ENCODE measurements around the gene SLC25A25. TPM values are rescaled to one million over a fixed set of nuclear protein-coding genes. Genes with fewer than 3 reads are reported as not detected.
A peak's percentile ranks its signal among the peaks of the same experiment; 100 is the strongest.
"Not testable (repeated sequence)": the region's sequence is repeated elsewhere in the genome, so short reads cannot be mapped to it uniquely, and the experiment has no call there.

SLC25A25 gene
- total and polyA plus RNA-seq, 2 donors (not counting 3 experiments of a cell fraction or from before 2014, with no cell fraction given): 18.1 to 20.2 TPM

- Histone ChIP-seq H3K27ac (ENCODE audit: insufficient read depth, low read depth, low read length) (peak overlapping the region; percentile 4), H3K4me2 (ENCODE audit: insufficient read depth, low read length) (no peak overlapping the region), H3K36me3 (ENCODE audit: control insufficient read depth in 2 of 2, extremely low read depth in 1 of 2, insufficient read depth in 2 of 2, low read length in 2 of 2) (no peaks in the 10 kb centered on the region), H3K9ac (replicated peaks; ENCODE audit: extremely low read depth, insufficient read depth, low read length) (no peak overlapping the region), H3K9me3 (replicated peaks; ENCODE audit: control insufficient read depth, insufficient read depth, low read length) (no peaks in the 10 kb centered on the region), H4K20me1 (replicated peaks; ENCODE audit: control insufficient read depth, extremely low read depth, insufficient read depth, low read length) (no peaks in the 10 kb centered on the region), H3K79me2 (ENCODE audit: control insufficient read depth, insufficient read depth, low read length) (no peaks in the 10 kb centered on the region), H3K4me3 (replicated peaks in 1 of 3; ENCODE audit: insufficient read depth in 1 of 3, low read depth in 1 of 3, low read length in 3 of 3) (no peak overlapping the region), H3K27me3 (ENCODE audit: control insufficient read depth in 2 of 2, insufficient read depth in 2 of 2, low read length in 2 of 2) (no peaks in the 10 kb centered on the region), H2AFZ (ENCODE audit: low read depth, low read length) (no peak overlapping the region), H3K9me1 (replicated peaks; ENCODE audit: control insufficient read depth, extremely low read depth, insufficient read depth, low read length) (no peaks in the 10 kb centered on the region), H3K4me1 (ENCODE audit: control insufficient read depth, extremely low read depth, insufficient read depth, low read length) (peaks cover 13% of the 10 kb centered on the region)
- TF ChIP-seq POLR2A (IDR thresholded peaks at IDR 0.05; ENCODE audit: low read depth, low read length): no peak
- TF ChIP-seq GATA2 (IDR thresholded peaks at IDR 0.05; ENCODE audit: insufficient read depth, insufficient read length, low read depth, low read length): no peak
- TF ChIP-seq POLR2AphosphoS5 (IDR thresholded peaks at IDR 0.05; ENCODE audit: insufficient read depth, low read depth, low read length): peak; percentile 25
- POLR2A ChIA-PET: no interaction called here
- intact Hi-C loops (cut with micrococcal nuclease): no loop called here
- BruUV-seq (replicated peaks): no TSS peak
- FAIRE-seq: peak; percentile 48
- CTCF ChIA-PET: interaction anchor here (1.2 to 2.0 kb wide), 2 partner anchors 12 to 80 kb away, joined by 4 to 6 read pairs; no protein-coding TSS in a partner anchor
- peak; percentile 28 for DNase-seq (ENCODE audit: low read depth, low spot score)
- dilution Hi-C loops (cut with MboI; ENCODE audit: extremely low pct_ligation_motif_present, low sequenced_read_pairs): no loop called here
Measured at GRCh38 chr9:128022886-128023285, 45.1 kb upstream of the SLC25A25 start.

GRCh38 chr9:128023671-128024070 is 44.4 kb upstream of the SLC25A25 start:
- FAIRE-seq; BruUV-seq (replicated peaks); H4K20me1 ChIP-seq (replicated peaks; ENCODE audit: control insufficient read depth, extremely low read depth, insufficient read depth, low read length); H3K9ac ChIP-seq (replicated peaks; ENCODE audit: extremely low read depth, insufficient read depth, low read length); H3K4me2 ChIP-seq (ENCODE audit: insufficient read depth, low read length); POLR2A ChIA-PET; intact Hi-C loops (cut with micrococcal nuclease); H3K36me3 ChIP-seq (ENCODE audit: control insufficient read depth in 2 of 2, extremely low read depth in 1 of 2, insufficient read depth in 2 of 2, low read length in 2 of 2); H3K79me2 ChIP-seq (ENCODE audit: control insufficient read depth, insufficient read depth, low read length); H3K27me3 ChIP-seq (ENCODE audit: control insufficient read depth in 2 of 2, insufficient read depth in 2 of 2, low read length in 2 of 2); DNase-seq (ENCODE audit: low read depth, low spot score); H2AFZ ChIP-seq (ENCODE audit: low read depth, low read length); H3K9me3 ChIP-seq (replicated peaks; ENCODE audit: control insufficient read depth, insufficient read depth, low read length); H3K27ac ChIP-seq (ENCODE audit: insufficient read depth, low read depth, low read length); dilution Hi-C loops (cut with MboI; ENCODE audit: extremely low pct_ligation_motif_present, low sequenced_read_pairs); H3K9me1 ChIP-seq (replicated peaks; ENCODE audit: control insufficient read depth, extremely low read depth, insufficient read depth, low read length); H3K4me3 ChIP-seq (replicated peaks in 1 of 3; ENCODE audit: insufficient read depth in 1 of 3, low read depth in 1 of 3, low read length in 3 of 3): not testable (repeated sequence)
- H3K4me1 ChIP-seq (ENCODE audit: control insufficient read depth, extremely low read depth, insufficient read depth, low read length): peaks cover 13% of the 10 kb centered on the region
- CTCF ChIA-PET: interaction anchor here (0.9 to 2.0 kb wide), 3 partner anchors 11 to 81 kb away, joined by 4 to 6 read pairs (median 4); no protein-coding TSS in a partner anchor

Data from endothelial cell of umbilical vein (primary cell).